Measurements from ENCODE around the gene C19orf25. TPM values are rescaled to one million over a fixed set of nuclear protein-coding genes. Genes with fewer than 3 reads are reported as not detected.

Gene C19orf25
- total RNA-seq, 1 donor from 2014 or later, result 16.9 TPM

- no peak for DNase-seq (ENCODE audit: low spot score)
Observed at GRCh38 chr19:1513499-1514294, 34.7 kb upstream of the C19orf25 start.

GRCh38 chr19:1512671-1513498, 33.9 kb upstream of the C19orf25 start, which contains the start of gene ADAMTSL5:
Gene ADAMTSL5 (minus strand): TSS chr19:1513019. CDS start chr19:1510943, 2,076 bp downstream.
- intact Hi-C loops (cut with DNase I), result no loop called here
- peak; percentile 86 for DNase-seq (ENCODE audit: low spot score)

More at GRCh38 chr19:1513499-1514294, 34.7 kb upstream of the C19orf25 start:
- intact Hi-C loops (cut with DNase I), result no loop called here

- intact Hi-C loops (cut with DNase I), result no loop called here
- no peak for DNase-seq (ENCODE audit: low spot score)
Observed at GRCh38 chr19:1511318-1512317, 32.6 kb upstream of the C19orf25 start.

- no peak for DNase-seq (ENCODE audit: low spot score)
Observed at GRCh38 chr19:1510807-1511206, 31.8 kb upstream of the C19orf25 start.

GRCh38 chr19:1510442-1510806, 31.4 kb upstream of the C19orf25 start:
- intact Hi-C loops (cut with DNase I), result no loop called here
- no peak for DNase-seq (ENCODE audit: low spot score)

More at GRCh38 chr19:1510807-1511206, 31.8 kb upstream of the C19orf25 start:
- intact Hi-C loops (cut with DNase I), result no loop called here

- intact Hi-C loops (cut with DNase I), result no loop called here
- no peak for DNase-seq (ENCODE audit: low spot score)
Observed at GRCh38 chr19:1509602-1510441, 30.8 kb upstream of the C19orf25 start.

- intact Hi-C loops (cut with DNase I), result no loop called here
- DNase-seq (ENCODE audit: low spot score), result no peak
Observed at GRCh38 chr19:1508507-1508856, 29.5 kb upstream of the C19orf25 start.

- intact Hi-C loops (cut with DNase I), result no loop called here
Observed at GRCh38 chr19:1507763-1508506, 28.9 kb upstream of the C19orf25 start.

GRCh38 chr19:1507192-1507660, 28.2 kb upstream of the C19orf25 start:
- no peak for DNase-seq (ENCODE audit: low spot score)
- intact Hi-C loops (cut with DNase I), result no loop called here

More at GRCh38 chr19:1507763-1508506, 28.9 kb upstream of the C19orf25 start:
- peak; percentile 94 for DNase-seq (ENCODE audit: low spot score)

GRCh38 chr19:1505991-1506881, 27.2 kb upstream of the C19orf25 start:
- no peak for DNase-seq (ENCODE audit: low spot score)
- intact Hi-C loops (cut with DNase I), result no loop called here

GRCh38 chr19:1505012-1505411, 26.0 kb upstream of the C19orf25 start:
- DNase-seq (ENCODE audit: low spot score), result no peak
- intact Hi-C loops (cut with DNase I), result no loop called here

GRCh38 chr19:1503925-1504773, 25.1 kb upstream of the C19orf25 start:
- intact Hi-C loops (cut with DNase I), result no loop called here

GRCh38 chr19:1503089-1503924, 24.3 kb upstream of the C19orf25 start:
- intact Hi-C loops (cut with DNase I), result no loop called here
- no peak for DNase-seq (ENCODE audit: low spot score)

More at GRCh38 chr19:1503925-1504773, 25.1 kb upstream of the C19orf25 start:
- DNase-seq (ENCODE audit: low spot score), result no peak

GRCh38 chr19:1502433-1503088, 23.5 kb upstream of the C19orf25 start:
- no peak for DNase-seq (ENCODE audit: low spot score)
- intact Hi-C loops (cut with DNase I), result no loop called here
